Hematopoietic multipotent progenitor cell treated with erythropoietin and hydrocortisone succinate and interleukin-3 and kit ligand, for 4 days (in vitro differentiated cells): ENCODE data around the gene KYAT1.
A peak's percentile ranks its signal among the peaks of the same experiment; 100 is the strongest.
"Not testable (repeated sequence)": the region's sequence is repeated elsewhere in the genome, so short reads cannot be mapped to it uniquely, and the experiment has no call there.

Source experiments
- DNase-seq: peaks from one replicate; pipeline ENCODE4 v3.0.0-alpha.2; 2015

Gene KYAT1

DNA sequence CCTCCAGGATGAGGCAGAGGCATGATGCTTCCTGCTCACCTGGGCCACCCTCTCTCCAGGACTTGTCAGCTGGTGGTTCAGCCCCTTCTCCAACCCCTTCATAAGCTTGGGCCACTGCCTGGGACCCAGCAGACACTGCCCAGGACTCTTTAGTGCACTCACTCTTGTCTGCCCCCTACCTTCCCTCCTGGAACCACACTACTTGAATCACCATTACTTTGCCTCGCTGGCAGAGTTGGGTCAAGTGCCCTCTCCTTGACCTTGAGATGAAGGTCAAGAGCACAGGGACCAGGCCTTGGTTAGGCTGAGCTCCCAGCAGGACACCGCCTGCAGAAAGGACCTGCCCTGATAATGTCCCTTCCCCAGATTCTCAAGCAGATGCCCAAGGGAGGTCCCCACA is 71.9 kb downstream of the KYAT1 start:
- DNase-seq, result no peak

DNA sequence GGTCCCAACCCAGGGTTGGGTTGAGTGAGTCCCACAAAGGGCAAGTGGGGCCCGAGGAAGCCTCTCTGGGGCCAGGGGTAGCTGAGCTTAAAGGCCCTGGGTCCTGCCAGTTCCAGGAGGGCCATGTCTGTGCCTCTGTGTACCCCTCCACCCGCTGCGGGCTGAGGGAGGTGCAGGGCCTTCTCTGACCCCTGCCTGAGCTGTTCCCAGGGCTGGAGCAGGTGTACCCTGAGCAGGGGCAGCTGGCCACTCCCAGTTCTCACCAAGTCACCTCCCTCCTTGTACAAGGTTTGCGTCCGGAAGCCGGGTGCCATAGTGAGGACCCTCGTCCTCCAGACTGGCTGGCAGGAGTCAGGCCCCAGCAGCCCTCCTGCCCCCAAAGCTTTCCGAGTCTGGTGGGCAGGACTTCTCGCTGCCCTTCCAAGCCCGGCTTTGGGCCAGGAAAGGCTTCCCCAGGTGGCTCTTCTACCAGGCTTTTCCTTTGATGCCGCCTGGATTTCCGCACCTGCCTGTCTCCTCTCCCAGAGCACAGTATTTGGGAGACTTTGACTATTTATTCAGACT is 72.6 kb downstream of the KYAT1 start:
- no peak for DNase-seq

DNA sequence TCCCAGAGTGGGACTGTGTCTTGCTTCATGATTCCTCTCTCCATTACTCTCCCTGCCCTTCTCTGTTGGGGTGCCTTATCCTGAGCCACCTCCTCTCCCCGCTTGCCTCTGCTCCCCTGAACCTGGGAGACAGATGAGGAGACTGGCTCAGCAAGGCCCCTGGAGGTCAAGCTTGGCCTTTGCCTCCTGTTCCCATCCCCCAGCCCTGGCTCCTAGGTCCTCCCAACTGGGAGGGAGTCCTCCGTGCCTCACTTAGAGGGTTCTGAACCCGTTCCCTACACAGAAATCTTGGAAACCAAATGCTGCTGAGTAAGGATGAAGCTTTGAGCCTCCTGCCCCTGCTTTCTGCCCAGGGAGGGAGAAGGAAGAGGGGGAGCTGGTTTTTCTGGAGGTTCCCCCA is 73.2 kb downstream of the KYAT1 start:
- DNase-seq, result no peak

DNA sequence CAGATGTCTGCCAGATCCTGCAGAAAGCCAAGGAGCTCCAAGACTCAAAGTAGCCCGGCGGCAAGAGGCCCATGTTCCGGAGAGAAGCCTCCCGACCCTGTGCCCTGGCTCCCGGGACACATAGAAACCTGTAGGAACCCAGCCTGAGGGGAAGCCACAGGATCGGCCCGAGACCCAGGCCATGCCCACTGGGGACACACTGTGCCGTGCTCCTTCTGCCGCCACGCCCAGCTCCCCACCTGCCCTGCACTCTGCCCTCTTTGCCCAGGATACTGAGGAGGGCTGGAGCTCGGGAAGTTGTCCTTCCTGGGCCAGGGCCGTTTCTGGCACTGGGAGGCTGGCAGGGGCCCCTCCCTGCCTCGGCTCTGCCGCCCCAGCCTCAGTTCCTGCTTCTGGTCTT is 73.9 kb downstream of the KYAT1 start:
- DNase-seq, result no peak

DNA sequence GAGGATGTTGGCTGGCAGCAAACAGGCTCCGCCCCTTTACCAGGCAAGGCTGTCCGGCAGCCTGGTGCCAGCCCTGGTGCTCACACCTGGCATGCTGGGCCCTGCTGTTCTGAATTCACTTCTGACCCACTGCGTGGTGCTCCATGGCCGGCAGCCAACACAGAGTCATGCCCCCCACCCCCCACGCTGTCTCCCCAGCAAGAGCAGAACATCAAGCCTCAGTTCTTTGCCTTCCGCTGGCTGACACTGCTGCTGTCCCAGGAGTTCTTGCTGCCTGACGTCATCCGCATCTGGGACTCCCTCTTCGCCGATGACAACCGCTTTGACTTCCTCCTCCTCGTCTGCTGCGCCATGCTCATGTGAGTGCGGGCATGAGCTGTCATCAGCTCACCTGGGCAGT is 76.1 kb downstream of the KYAT1 start:
- no peak for DNase-seq

DNA sequence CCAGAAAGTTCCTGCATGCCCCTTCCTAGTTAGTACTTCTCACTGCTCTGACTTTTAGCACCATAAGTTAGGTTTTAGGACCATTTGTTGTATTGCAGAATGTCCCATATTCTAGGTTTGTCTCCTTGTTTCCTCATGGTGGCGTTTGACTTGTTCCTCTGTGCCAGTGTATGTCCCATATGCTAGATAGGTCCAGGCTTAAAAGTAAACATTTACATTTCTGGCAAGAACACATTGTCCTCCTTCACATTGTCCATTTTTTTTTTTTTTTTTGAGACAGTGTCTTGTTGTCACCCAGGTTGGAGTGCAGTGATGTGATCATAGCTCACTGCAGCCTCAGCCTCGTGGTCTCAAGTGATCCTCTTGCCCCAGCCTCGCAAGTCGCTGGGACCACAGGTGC is 79.3 kb downstream of the KYAT1 start:
- DNase-seq, result no peak

DNA sequence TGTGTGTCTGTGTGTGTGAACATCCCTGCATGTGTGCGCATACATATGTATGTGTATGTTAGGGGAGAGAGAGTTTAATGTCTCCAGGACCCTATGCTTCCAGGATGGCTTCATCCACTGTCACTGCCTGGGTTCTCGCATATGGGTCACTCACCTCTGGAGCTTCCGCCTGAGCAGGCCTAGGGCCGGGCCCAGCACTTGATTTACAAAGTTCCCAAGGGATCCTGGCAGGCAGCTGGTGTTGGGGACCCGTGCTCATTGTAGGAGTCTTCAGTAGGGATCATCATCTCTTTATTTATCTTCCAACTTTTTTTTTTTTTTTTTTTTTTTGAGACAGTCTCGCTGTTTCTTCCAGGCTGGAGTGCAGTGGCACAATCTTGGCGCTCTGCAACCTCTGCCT is 81.7 kb downstream of the KYAT1 start:
- no peak for DNase-seq

DNA sequence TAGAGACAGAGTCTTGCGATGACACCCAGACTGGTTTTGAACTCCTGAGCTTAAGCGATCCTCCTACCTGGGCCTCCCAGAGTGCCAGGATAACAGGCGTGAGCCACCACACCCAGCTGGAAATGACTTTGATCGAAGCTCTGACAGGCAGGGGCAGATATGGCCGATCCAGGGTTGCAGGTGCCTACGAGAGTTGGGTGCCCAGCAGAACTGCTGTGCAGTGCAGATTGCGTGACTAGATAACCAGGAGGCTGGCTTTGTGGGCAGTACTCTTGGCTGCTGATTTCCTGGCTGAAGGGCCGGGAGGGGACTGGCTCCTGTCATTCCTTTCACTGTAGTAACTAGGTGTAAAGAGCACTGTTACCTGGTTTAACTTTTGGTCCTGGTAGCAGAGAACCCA is 82.9 kb downstream of the KYAT1 start:
- DNase-seq, result peak; percentile 53

DNA sequence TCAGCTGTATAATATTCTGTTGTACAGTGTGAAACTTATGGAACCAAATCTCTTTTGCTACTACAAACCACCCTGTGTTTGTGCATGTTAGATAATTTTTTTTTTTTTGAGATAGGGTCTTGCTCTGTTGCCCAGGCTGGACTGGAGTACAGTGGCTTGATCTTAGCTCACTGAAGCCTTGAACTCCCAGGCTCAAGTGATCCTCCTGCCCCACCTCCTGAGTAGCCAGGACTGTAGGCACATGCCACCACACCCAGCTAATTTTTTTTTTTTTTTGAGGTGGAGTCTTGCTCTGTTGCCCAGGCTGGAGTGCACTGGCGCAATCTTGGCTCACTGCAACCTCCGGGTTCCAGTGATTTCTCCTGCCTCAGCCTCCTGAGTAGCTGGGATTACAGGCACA is 86.8 kb downstream of the KYAT1 start:
- DNase-seq, result not testable (repeated sequence)

DNA sequence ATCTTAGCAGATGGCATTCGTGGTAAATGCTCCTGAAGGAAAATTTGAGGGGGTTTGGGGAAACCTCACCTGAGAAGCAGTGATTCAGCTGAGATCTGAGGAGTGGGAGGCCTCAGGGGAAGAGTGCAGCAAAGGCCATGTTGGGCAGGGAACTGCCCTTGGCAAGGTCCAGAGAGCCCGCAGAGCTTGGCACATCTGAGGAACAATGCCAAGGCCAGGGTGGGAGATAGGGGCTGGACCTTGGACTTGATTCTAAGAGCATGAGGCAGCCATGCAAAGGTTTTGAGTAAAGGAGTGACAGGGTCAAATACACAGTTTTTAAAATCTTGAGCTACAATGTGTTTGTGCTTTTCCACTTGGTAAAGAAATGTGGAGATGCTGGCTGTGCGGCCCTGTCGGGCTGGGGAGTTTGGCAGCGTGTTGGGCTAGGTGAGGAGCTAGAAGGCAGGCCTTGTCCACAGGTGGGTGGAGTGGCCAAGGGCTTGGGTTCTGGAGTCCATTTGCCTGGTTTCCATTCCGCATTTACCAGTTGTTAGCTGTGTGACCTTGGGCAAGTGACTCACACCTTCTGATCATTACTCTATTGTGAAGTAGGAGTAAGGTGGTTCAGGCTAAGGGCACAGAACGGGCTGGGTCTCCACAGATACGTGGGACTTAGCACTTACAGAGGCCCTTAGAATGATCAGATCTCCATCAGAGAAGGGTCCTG is 88.6 kb downstream of the KYAT1 start:
- DNase-seq, result no peak

DNA sequence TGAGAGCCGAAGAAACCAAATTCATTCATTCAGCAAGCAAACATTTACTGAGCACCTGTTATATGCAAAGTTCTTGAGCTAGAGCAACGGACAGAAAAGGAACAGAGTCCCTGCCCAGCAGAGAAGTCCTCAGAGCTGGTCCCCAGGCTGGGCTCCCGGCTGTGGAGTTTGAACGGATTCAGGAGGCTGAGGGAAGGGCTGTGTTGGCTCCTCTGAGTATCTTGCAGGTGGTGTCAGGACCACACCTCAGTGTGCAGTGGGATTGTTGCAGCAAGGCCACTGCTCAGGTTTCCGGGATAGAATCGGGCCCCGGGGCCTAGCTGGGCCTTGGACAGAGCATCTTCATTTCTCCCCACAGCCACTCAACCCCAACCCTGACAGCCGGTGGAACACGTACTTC is 89.6 kb downstream of the KYAT1 start:
- no peak for DNase-seq

DNA sequence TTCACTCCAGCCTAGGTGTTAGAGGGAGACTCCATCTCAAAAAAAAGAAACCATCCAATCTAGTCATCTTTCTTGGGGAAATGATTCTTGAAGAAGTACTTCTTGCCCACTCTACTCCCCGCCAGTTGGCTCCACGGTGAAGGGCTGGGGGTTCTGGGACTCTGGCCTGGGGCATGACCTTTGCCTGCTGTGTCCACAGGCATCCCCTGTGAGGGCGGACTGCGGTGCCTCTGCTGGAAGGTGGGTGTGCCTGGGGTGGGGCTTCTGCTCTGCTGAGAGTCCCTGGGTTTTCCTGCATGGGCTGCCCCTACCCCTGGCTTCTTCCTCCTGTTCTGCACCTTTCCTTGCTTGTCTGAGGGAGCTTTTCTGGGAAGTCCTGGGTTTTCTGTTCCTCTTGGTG is 91.2 kb downstream of the KYAT1 start:
- DNase-seq, result no peak

DNA sequence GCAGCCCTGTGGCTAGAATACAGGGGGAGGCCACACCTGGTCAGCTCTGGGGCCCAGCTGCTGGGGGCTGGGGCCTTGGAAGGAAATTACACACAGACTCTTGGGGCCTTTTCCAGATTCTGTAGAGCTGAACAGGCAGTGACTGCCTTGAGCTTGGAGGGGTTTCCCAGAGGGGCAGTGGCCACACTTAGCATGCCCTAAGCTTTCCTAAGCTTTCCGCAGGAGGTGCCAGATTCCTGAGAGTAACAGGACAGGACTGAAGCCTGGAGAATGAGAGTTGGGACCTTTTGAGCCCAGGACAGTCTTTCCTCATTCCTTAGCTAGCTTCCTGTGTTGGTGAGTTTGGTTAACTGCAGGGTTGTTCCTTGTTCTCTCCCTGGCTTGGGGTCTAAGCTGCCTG is 93.3 kb downstream of the KYAT1 start:
- DNase-seq, result no peak

DNA sequence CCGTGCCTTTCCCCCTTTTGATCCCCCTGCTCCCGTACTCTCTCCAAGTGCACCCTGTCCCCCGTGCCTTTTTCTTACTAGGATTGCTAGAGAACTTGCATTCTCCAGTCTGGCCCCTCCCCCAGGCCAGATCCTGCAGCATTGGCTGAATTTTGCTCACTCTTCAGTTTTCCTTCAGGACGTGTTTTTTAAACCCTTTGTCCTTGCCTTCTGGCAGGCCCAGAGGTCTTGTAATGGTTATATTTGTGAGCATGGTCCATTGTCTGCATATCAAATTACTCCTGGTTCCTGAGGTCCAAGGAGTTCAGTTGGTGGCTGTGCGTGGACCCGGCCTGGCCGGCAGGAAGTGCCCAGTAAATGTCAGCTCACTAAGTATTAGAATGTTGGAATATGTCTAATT is 94.1 kb downstream of the KYAT1 start:
- DNase-seq, result peak; percentile 31

DNA sequence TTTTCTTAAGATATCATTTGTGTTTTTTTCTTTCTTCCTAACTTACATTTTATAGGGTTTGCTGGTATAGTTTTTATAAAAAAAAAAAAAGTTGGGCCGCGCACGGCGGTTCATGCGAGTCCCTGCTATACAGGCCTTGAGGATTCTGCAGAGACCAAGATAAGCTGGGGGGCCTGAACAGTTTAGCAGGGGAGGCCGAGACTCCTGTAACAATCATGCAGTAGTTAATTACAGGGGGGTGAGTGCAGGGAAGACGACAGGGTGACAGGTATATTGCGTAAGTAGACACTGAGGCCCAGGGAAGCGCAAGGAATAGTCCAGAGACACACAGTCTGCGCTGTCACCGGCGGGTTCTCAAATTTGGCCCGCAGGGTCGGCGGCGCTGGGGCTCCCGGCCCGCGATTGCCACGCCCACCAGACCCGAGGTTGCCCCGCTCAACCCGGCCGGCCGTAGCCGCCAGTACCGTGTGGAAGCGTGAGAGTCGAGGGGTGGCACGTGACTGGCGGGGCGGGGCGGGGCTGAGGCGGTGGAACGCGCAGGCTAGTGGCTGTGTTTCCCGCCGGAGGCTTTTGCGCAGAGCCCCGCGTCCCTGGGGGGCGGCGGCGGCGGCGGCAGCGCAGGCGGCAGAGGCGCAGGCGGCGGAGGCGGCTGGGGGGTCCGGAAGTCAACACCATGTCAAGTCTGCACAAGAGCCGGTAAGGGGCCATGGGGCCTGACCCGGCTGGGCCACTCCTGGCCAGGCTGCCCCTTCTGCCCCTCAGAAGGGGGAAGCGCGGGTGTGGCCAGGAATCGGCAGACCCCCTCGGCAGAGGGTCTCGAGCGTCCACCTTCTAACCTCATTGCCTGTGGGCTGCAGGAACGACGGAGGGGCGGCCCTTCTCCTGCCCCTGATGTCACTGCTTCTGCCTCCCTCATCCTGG is 94.8 kb downstream of the KYAT1 start, which contains the start of gene TBC1D13:
Gene TBC1D13 (plus strand): TSS at position 573 of the 921 bp plus-strand sequence. CDS start 101 bp downstream, at position 674.
- peak; percentile 95 for DNase-seq

DNA sequence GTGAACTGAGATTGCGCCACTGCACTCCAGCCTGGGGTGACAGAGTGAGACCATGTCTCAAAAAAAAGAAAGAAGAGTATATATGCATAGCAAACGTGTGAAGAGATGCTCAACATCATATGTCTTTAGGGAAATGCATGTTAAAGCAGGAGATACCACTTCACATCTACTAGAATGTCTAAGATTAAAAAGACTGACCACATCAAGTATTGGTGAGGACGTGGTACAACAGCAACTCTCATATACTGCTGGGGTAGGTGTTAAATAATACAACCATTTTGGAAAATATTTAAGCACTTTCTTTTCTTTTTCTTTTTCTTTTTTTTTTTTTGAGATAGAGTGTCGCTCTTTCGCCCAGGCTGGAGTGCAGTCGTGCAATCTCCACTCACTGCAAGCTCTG is 96.3 kb downstream of the KYAT1 start:
- DNase-seq, result no peak
